Keratinocyte (primary cell): ENCODE measurements around the gene ZNF786. TPM values are rescaled to one million over a fixed set of nuclear protein-coding genes. Genes with fewer than 3 reads are reported as not detected.
"Not testable (repeated sequence)": the region's sequence is repeated elsewhere in the genome, so short reads cannot be mapped to it uniquely, and the experiment has no call there.

Experiments
- DNase-seq: peaks from one replicate; pipeline ENCODE4 v3.0.0-alpha.2; 2011; ENCODE audit warnings: low read depth, missing footprints, low spot score
- FAIRE-seq: peaks from 2 replicates; lab custom pipeline; 2011; peaks lifted over from hg19 to GRCh38; lab: Jason Lieb, UNC
- H2AFZ ChIP-seq: 2 replicates; pipeline ENCODE4 v1.6.0; 2012; ENCODE audit warnings: low read length, control low read depth, inconsistent platforms; ENCODE audit not compliant: control insufficient read depth
- H3K27ac ChIP-seq: 2 replicates; pipeline ENCODE4 v1.5.1; 2011; ENCODE audit warnings: low read length; ENCODE audit not compliant: control insufficient read depth, insufficient read depth
- H3K27me3 ChIP-seq: 3 replicates; pipeline ENCODE4 v1.6.0; 2011; ENCODE audit warnings: low read length; ENCODE audit not compliant: control insufficient read depth, insufficient read depth; ENCODE audit errors: extremely low read depth
- H3K36me3 ChIP-seq, 2 experiments: 2 replicates in 1 of 2; 3 replicates in 1 of 2; pipeline ENCODE4 v1.5.1; 2011; ENCODE audit warnings: low read length in 2 of 2, mild to moderate bottlenecking in 1 of 2; ENCODE audit not compliant: control insufficient read depth in 2 of 2, insufficient read depth in 2 of 2; ENCODE audit errors: extremely low read depth in 1 of 2
- H3K4me1 ChIP-seq: 3 replicates; pipeline ENCODE4 v1.5.1; 2011; ENCODE audit warnings: low read length; ENCODE audit not compliant: control insufficient read depth, insufficient read depth; ENCODE audit errors: extremely low read depth
- H3K4me2 ChIP-seq: 3 replicates; pipeline ENCODE4 v1.6.0; 2011; ENCODE audit warnings: low read depth, low read length; ENCODE audit not compliant: control insufficient read depth, insufficient read depth; ENCODE audit errors: extremely low read depth
- H3K4me3 ChIP-seq, 3 experiments: fragments of 200-600 bp in 1 of 3; sonication (generic) in 1 of 3; 2 replicates in 2 of 3; 3 replicates in 1 of 3; pipeline ENCODE4 v1.5.1; 2011 to 2016; ENCODE audit warnings: low read length in 3 of 3, mild to moderate bottlenecking in 3 of 3, control low read depth in 2 of 3, inconsistent platforms in 1 of 3, low read depth in 1 of 3, mixed read lengths in 1 of 3, mixed run types in 1 of 3, moderate library complexity in 1 of 3; ENCODE audit not compliant: control insufficient read depth in 2 of 3, insufficient read depth in 2 of 3; ENCODE audit errors: extremely low read depth in 1 of 3
- H3K79me2 ChIP-seq: 2 replicates; pipeline ENCODE4 v1.6.0; 2012; ENCODE audit warnings: low read length; ENCODE audit not compliant: control insufficient read depth, insufficient read depth
- H3K9ac ChIP-seq: 3 replicates; pipeline ENCODE4 v1.6.0; 2011; ENCODE audit warnings: low read length; ENCODE audit not compliant: control insufficient read depth, insufficient read depth; ENCODE audit errors: extremely low read depth
- H3K9me1 ChIP-seq: 3 replicates; pipeline ENCODE4 v1.6.0; 2011; ENCODE audit warnings: low read length; ENCODE audit not compliant: control insufficient read depth, insufficient read depth; ENCODE audit errors: extremely low read depth
- H3K9me3 ChIP-seq: 2 replicates; pipeline ENCODE4 v1.5.1; 2012; ENCODE audit warnings: low read depth, low read length; ENCODE audit not compliant: control insufficient read depth
- H4K20me1 ChIP-seq: 3 replicates; pipeline ENCODE4 v1.6.0; 2011; ENCODE audit warnings: low read length; ENCODE audit not compliant: control insufficient read depth, insufficient read depth; ENCODE audit errors: extremely low read depth
- CTCF ChIP-seq, 3 experiments: IDR thresholded peaks in 1 of 3; conservative IDR thresholded peaks in 1 of 3; optimal IDR thresholded peaks in 1 of 3; 2 replicates in 2 of 3; 3 replicates in 1 of 3; pipeline versions ENCODE3 to v1.5.1; 2011; ENCODE audit warnings: low read length in 3 of 3, mild to moderate bottlenecking in 3 of 3, moderate library complexity in 2 of 3, control low read depth in 1 of 3, inconsistent platforms in 1 of 3; ENCODE audit not compliant: insufficient read depth in 2 of 3; ENCODE audit errors: extremely low read depth in 1 of 3
- EZH2 ChIP-seq: IDR thresholded peaks from one replicate; pipeline ENCODE4 v1.6.1; 2012; ENCODE audit warnings: inconsistent platforms, mild to moderate bottlenecking, low read length, moderate library complexity
- dilution Hi-C: fragments of 300-500 bp; cut with MboI; formaldehyde crosslinking; loops from one replicate; pipeline ENCODE4 v1.7.0; 2020; ENCODE audit warnings: low sequenced_read_pairs; ENCODE audit not compliant: extremely low pct_ligation_motif_present
- polyA plus RNA-seq, 5 experiments: library from polyadenylated mRNA; depleted of rRNA in 3 of 5; stranded (reverse) in 3 of 5; stranded (forward) in 1 of 5; unstranded in 1 of 5; fragments of >200 nt; gene quantifications; 1 replicate in 1 of 5; 2 replicates in 3 of 5; 3 replicates in 1 of 5; pipeline versions ENCODE4 v1.2.1 to v1.2.3, GENCODE V29; 2011 to 2012; ENCODE audit warnings: missing spikeins in 2 of 5, low read depth in 1 of 5, low replicate concordance in 1 of 5

The ZNF786 gene
- polyA plus RNA-seq, 1 donor (not counting 4 experiments of a cell fraction or from before 2014, with no cell fraction given) = 2.8 TPM

- H3K79me2 ChIP-seq = no peaks in the 10 kb centered on the region
- no peak overlapping the region for H3K27ac ChIP-seq
- no peak for FAIRE-seq
- H3K4me1 ChIP-seq = no peaks in the 10 kb centered on the region
- no peaks in the 10 kb centered on the region for H3K9me1 ChIP-seq
- H3K36me3 ChIP-seq = no peaks in the 10 kb centered on the region
- no peaks in the 10 kb centered on the region for H4K20me1 ChIP-seq
- dilution Hi-C loops = no loop called here
- TF ChIP-seq EZH2 = no peak
- TF ChIP-seq CTCF (optimal IDR thresholded peaks at IDR 0.05 in 1 of 3, IDR thresholded peaks at IDR 0.05 in 1 of 3, conservative IDR thresholded peaks at IDR 0.05 in 1 of 3; ENCODE audit: extremely low read depth in 1 of 3, insufficient read depth in 2 of 3, low read length in 3 of 3) = no peak
- DNase-seq = no peak
- H3K9ac ChIP-seq = no peak overlapping the region
- no peak overlapping the region for H3K4me2 ChIP-seq
- no peak overlapping the region for H2AFZ ChIP-seq
- no peaks in the 10 kb centered on the region for H3K9me3 ChIP-seq
- no peak overlapping the region for H3K4me3 ChIP-seq
- no peaks in the 10 kb centered on the region for H3K27me3 ChIP-seq
Measured at GRCh38 chr7:149097088-149097487, 6.6 kb upstream of the ZNF786 start.

- H3K4me2 ChIP-seq = no peak overlapping the region
- H2AFZ ChIP-seq = no peak overlapping the region
- no peaks in the 10 kb centered on the region for H3K9me1 ChIP-seq
- dilution Hi-C loops = no loop called here
- no peak overlapping the region for H3K27ac ChIP-seq
- no peaks in the 10 kb centered on the region for H3K36me3 ChIP-seq
- H3K9me3 ChIP-seq = no peaks in the 10 kb centered on the region
- no peaks in the 10 kb centered on the region for H3K27me3 ChIP-seq
- no peaks in the 10 kb centered on the region for H4K20me1 ChIP-seq
- DNase-seq (no peak), FAIRE-seq (no peak)
- H3K79me2 ChIP-seq = peaks cover 15% of the 10 kb centered on the region
- no peak overlapping the region for H3K4me3 ChIP-seq
- no peak overlapping the region for H3K9ac ChIP-seq
- no peaks in the 10 kb centered on the region for H3K4me1 ChIP-seq
- no peak for TF ChIP-seq EZH2
- TF ChIP-seq CTCF (optimal IDR thresholded peaks at IDR 0.05 in 1 of 3, IDR thresholded peaks at IDR 0.05 in 1 of 3, conservative IDR thresholded peaks at IDR 0.05 in 1 of 3; ENCODE audit: extremely low read depth in 1 of 3, insufficient read depth in 2 of 3, low read length in 3 of 3) = no peak
Measured at GRCh38 chr7:149093228-149093627, 2.7 kb upstream of the ZNF786 start.

- H3K27me3 ChIP-seq, H3K4me1 ChIP-seq, DNase-seq, H3K9ac ChIP-seq, H3K4me2 ChIP-seq, H3K9me1 ChIP-seq, H4K20me1 ChIP-seq, H3K36me3 ChIP-seq, dilution Hi-C loops, H2AFZ ChIP-seq, H3K4me3 ChIP-seq, H3K9me3 ChIP-seq, FAIRE-seq, H3K27ac ChIP-seq: not testable (repeated sequence)
- peaks cover 20% of the 10 kb centered on the region for H3K79me2 ChIP-seq
Measured at GRCh38 chr7:149092244-149092643, 1.7 kb upstream of the ZNF786 start.
